A549 (cell line): Measurements from ENCODE around the gene CX3CR1. TPM values are rescaled to one million over a fixed set of nuclear protein-coding genes. Genes with fewer than 3 reads are reported as not detected.

ENCODE experiments used
- ATAC-seq, 2 experiments: fragments of 200-7000 bp in 1 of 2; fragments of >200 bp in 1 of 2; cut with Nextera tagmentation in 1 of 2; cut with Tn5 transposase in 1 of 2; 3 replicates each; pipeline versions ENCODE4 v1.8.0 to v1.9.1; 2018 to 2020; ENCODE audit warnings: mild to moderate bottlenecking in 1 of 2, moderate library complexity in 1 of 2
- CTCF ChIA-PET: fragments of 300-600 bp; sonication (Branson Sonifier 250); formaldehyde crosslinking; extraction: SDS; loops from one replicate; lab custom pipeline; 2021; ENCODE audit warnings: antibody characterized with exemption, inconsistent platforms; lab: Yijun Ruan, JAX
- POLR2A ChIA-PET: fragments of 350-600 bp; formaldehyde crosslinking; extraction: SDS; loops from one replicate; lab custom pipeline; 2021; ENCODE audit warnings: antibody characterized with exemption, inconsistent platforms; lab: Yijun Ruan, JAX
- DNase-seq, 2 experiments: peaks; one replicate each; pipeline versions ENCODE4 v3.0.0 to v3.0.0-alpha.2; 2011 to 2016; ENCODE audit warnings: low read depth in 1 of 2, low spot score in 1 of 2
- FAIRE-seq: peaks from 2 replicates; lab custom pipeline; 2011; peaks lifted over from hg19 to GRCh38; lab: Jason Lieb, UNC
- H3K27ac ChIP-seq, 2 experiments: fragments of >200 bp; sonication (Bioruptor Twin); formaldehyde crosslinking; 3 replicates each; pipeline ENCODE4 v1.5.1; 2016 to 2017
- H3K4me1 ChIP-seq: fragments of >200 bp; sonication (Bioruptor Twin); formaldehyde crosslinking; 3 replicates; pipeline ENCODE4 v1.6.1; 2016
- H3K4me2 ChIP-seq: fragments of >200 bp; sonication (Bioruptor Twin); formaldehyde crosslinking; 3 replicates; pipeline ENCODE4 v1.6.1; 2016
- H3K4me3 ChIP-seq: fragments of >200 bp; sonication (Bioruptor Twin); formaldehyde crosslinking; 3 replicates; pipeline ENCODE4 v1.5.1; 2016
- H3K9me3 ChIP-seq: fragments of >200 bp; sonication (Bioruptor Twin); formaldehyde crosslinking; 3 replicates; pipeline ENCODE4 v1.6.1; 2016
- ATOH8 ChIP-seq: fragments of 250-450 bp; sonication (Bioruptor Pico); IDR thresholded peaks from 2 replicates; pipeline ENCODE4 v1.5.0; 2020; ENCODE audit warnings: low read depth, mild to moderate bottlenecking, moderate library complexity
- CBX2 ChIP-seq: fragments of 200-600 bp; sonication (generic); IDR thresholded peaks from 2 replicates; pipeline ENCODE4 v1.6.1; 2016; ENCODE audit warnings: low read depth, mild to moderate bottlenecking, borderline replicate concordance
- CBX8 ChIP-seq: fragments of 200-600 bp; sonication (generic); IDR thresholded peaks from 2 replicates; pipeline ENCODE4 v1.6.1; 2016
- CTCF ChIP-seq: fragments of >200 bp; sonication (Bioruptor Twin); formaldehyde crosslinking; IDR thresholded peaks from 3 replicates; pipeline ENCODE4 v1.5.1; 2016
- E2F6 ChIP-seq: IDR thresholded peaks from 2 replicates; pipeline ENCODE4 v1.6.1; 2012; ENCODE audit warnings: low read depth, borderline replicate concordance
- EHMT2 ChIP-seq: fragments of 200-600 bp; sonication (generic); IDR thresholded peaks from 2 replicates; pipeline ENCODE4 v1.6.1; 2016; ENCODE audit warnings: antibody characterized with exemption, low read depth, mild to moderate bottlenecking, moderate library complexity
- ESRRA ChIP-seq: fragments of 150-350 bp; IDR thresholded peaks from 2 replicates; pipeline ENCODE4 v1.6.1; 2014; ENCODE audit warnings: mild to moderate bottlenecking, low read length, borderline replicate concordance
- FOXS1 ChIP-seq: fragments of 250-450 bp; sonication (Bioruptor Pico); IDR thresholded peaks from 2 replicates; pipeline ENCODE4 v1.5.0; 2020; ENCODE audit warnings: mild to moderate bottlenecking, moderate library complexity
- HEYL ChIP-seq: fragments of 250-450 bp; sonication (Bioruptor Pico); IDR thresholded peaks from 2 replicates; pipeline ENCODE4 v1.8.0; 2021; ENCODE audit warnings: mild to moderate bottlenecking, moderate library complexity
- HOXA7 ChIP-seq: fragments of 250-450 bp; sonication (Bioruptor Pico); IDR thresholded peaks from 2 replicates; pipeline ENCODE4 v1.5.0; 2020; ENCODE audit warnings: mild to moderate bottlenecking, moderate library complexity
- KDM5A ChIP-seq: fragments of 200-600 bp; sonication (generic); IDR thresholded peaks from 2 replicates; pipeline ENCODE4 v1.6.1; 2016; ENCODE audit warnings: antibody characterized with exemption, mild to moderate bottlenecking
- MYC ChIP-seq: IDR thresholded peaks from 2 replicates; pipeline ENCODE4 v1.6.1; 2012; ENCODE audit warnings: mild to moderate bottlenecking, inconsistent platforms, low read length, improper control_type of control experiment, borderline replicate concordance
- PHF8 ChIP-seq: fragments of 200-600 bp; sonication (generic); IDR thresholded peaks from 2 replicates; pipeline ENCODE4 v1.6.1; 2016; ENCODE audit warnings: low read depth, mild to moderate bottlenecking, antibody characterized with exemption, moderate library complexity, borderline replicate concordance
- RAD21 ChIP-seq, 2 experiments: fragments of >200 bp in 1 of 2; sonication (Bioruptor Twin) in 1 of 2; formaldehyde crosslinking in 1 of 2; IDR thresholded peaks in 1 of 2; conservative IDR thresholded peaks in 1 of 2; 2 replicates in 1 of 2; 3 replicates in 1 of 2; pipeline ENCODE4 v1.6.1; 2012 to 2018; ENCODE audit warnings: inconsistent platforms in 1 of 2
- REST ChIP-seq: fragments of 200-600 bp; sonication (generic); IDR thresholded peaks from 2 replicates; pipeline ENCODE4 v1.6.1; 2016; ENCODE audit warnings: antibody characterized with exemption, mild to moderate bottlenecking, moderate library complexity
- SMC3 ChIP-seq: fragments of >200 bp; sonication (Bioruptor Twin); formaldehyde crosslinking; IDR thresholded peaks from 3 replicates; pipeline ENCODE4 v1.6.1; 2018; ENCODE audit warnings: inconsistent platforms
- TFCP2L1 ChIP-seq: fragments of 250-450 bp; sonication (Bioruptor Pico); IDR thresholded peaks from 2 replicates; pipeline ENCODE4 v1.5.0; 2021; ENCODE audit warnings: mild to moderate bottlenecking
- WGBS: methylation state at CpG from one replicate; pipeline ENCODE4 v1.1.6; 2017; ENCODE audit errors: missing lambda C conversion rate; 5-methylcytosine and 5-hydroxymethylcytosine counted together
- polyA plus RNA-seq, 4 experiments: library from polyadenylated mRNA; depleted of rRNA in 3 of 4; stranded (reverse); fragments of >200 nt; fragmentation: RNase III in 1 of 4; extraction: RNeasy Plus Mini Kit Qiagen cat#74134 plus additional on column Dnase treatment in 1 of 4; gene quantifications; 2 replicates in 3 of 4; 3 replicates in 1 of 4; pipeline ENCODE4 v1.2.3, GENCODE V29; 2011 to 2017

Gene CX3CR1
- polyA plus RNA-seq, 2 of the 4 experiments (the other 2 are of a cell fraction) = 0.06 to 0.14 TPM

- Histone ChIP-seq H3K9me3 (no peaks in the 10 kb centered on the region), H3K4me3 (no peak overlapping the region), H3K4me1 (no peaks in the 10 kb centered on the region; the same call in 2 of the 3 replicates), H3K4me2 (no peak overlapping the region), H3K27ac (no peak overlapping the region)
- FAIRE-seq = no peak
- TF ChIP-seq HOXA7 (CRISPR knock-in tag) = no peak
- TF ChIP-seq CBX2 = no peak
- no peak for TF ChIP-seq HEYL (CRISPR knock-in tag)
- no peak for TF ChIP-seq MYC
- WGBS = 51% methylated on average over 4 of the region's 4 CpGs
- no peak for DNase-seq
- ChIA-PET CTCF (interaction anchor here (0.6 to 21.3 kb wide), 16 partner anchors 9 to 941 kb away, joined by 3 to 459 read pairs (median 6); partner anchors contain the start of genes CX3CR1, GORASP1, TTC21A and XIRP1), POLR2A (no interaction called here)
- ATAC-seq = no peak
Observed at GRCh38 chr3:39290255-39290654, 10.4 kb upstream of the CX3CR1 start.

GRCh38 chr3:39289107-39289506 lies 9.3 kb upstream of the CX3CR1 start:
- CTCF ChIA-PET = interaction anchor here (0.8 to 21.3 kb wide), 50 partner anchors 9 to 767 kb away, joined by 3 to 459 read pairs (median 6); partner anchors contain the start of genes CX3CR1, GORASP1, TTC21A and XIRP1
- Histone ChIP-seq H3K4me2 (no peak overlapping the region), H3K27ac (no peak overlapping the region), H3K4me1 (no peaks in the 10 kb centered on the region; the same call in 2 of the 3 replicates), H3K4me3 (no peak overlapping the region), H3K9me3 (no peaks in the 10 kb centered on the region)
- no peak for DNase-seq
- no peak for ATAC-seq
- no peak for TF ChIP-seq TFCP2L1 (CRISPR knock-in tag)
- no peak for TF ChIP-seq CBX8
- no peak for TF ChIP-seq ATOH8
- TF ChIP-seq FOXS1 = no peak
- no peak for TF ChIP-seq PHF8
- TF ChIP-seq ESRRA = no peak
- no peak for TF ChIP-seq E2F6
- TF ChIP-seq KDM5A = no peak
- TF ChIP-seq EHMT2 = no peak
- WGBS = 69% methylated on average over 4 of the region's 4 CpGs
- POLR2A ChIA-PET = interaction anchor here (1.2 kb wide), 1 partner anchor 181 kb away, joined by 5 read pairs; the partner anchor contains the start of genes GORASP1 and TTC21A
- no peak for FAIRE-seq

GRCh38 chr3:39288300-39288808 lies 8.5 kb upstream of the CX3CR1 start:
- CTCF ChIA-PET = interaction anchor here (0.6 to 21.3 kb wide), 60 partner anchors 9 to 766 kb away, joined by 3 to 459 read pairs (median 6); partner anchors contain the start of genes CX3CR1, GORASP1, TTC21A and XIRP1
- Histone ChIP-seq H3K27ac (no peak overlapping the region), H3K4me2 (no peak overlapping the region)
- FAIRE-seq = no peak
- 33% methylated on average over 3 of the region's 3 CpGs for WGBS
- peak; percentile 83 to 95 for DNase-seq
- TF ChIP-seq CTCF (peak; percentile 89), HEYL (CRISPR knock-in tag) (no peak), KDM5A (no peak), ATOH8 (no peak), SMC3 (peak; percentile 97), REST (no peak), RAD21 (conservative IDR thresholded peaks at IDR 0.05 in 1 of 2, IDR thresholded peaks at IDR 0.05 in 1 of 2) (peak; percentile 98 to 99)
- TF ChIP-seq, all 56 proteins: peak for 3
- H3K4me1 ChIP-seq = no peaks in the 10 kb centered on the region; the same call in 2 of the 3 replicates
- peak; percentile 94 to 97 for ATAC-seq
- no peaks in the 10 kb centered on the region for H3K9me3 ChIP-seq
- POLR2A ChIA-PET = interaction anchor here (0.7 to 1.2 kb wide), 3 partner anchors 99 to 181 kb away, joined by 3 to 5 read pairs (median 3); partner anchors contain the start of genes GORASP1 and TTC21A
- H3K4me3 ChIP-seq = no peak overlapping the region
